PFSK-1 (cell line): ENCODE data around the gene SAA4.

Experiments
- FOXP2 ChIP-seq: optimal IDR thresholded peaks from 2 replicates; pipeline ENCODE3; 2011; ENCODE audit warnings: borderline replicate concordance, control low read depth, inconsistent platforms; ENCODE audit not compliant: insufficient read depth; ENCODE audit errors: extremely low read length, extremely low read depth
- POLR2AphosphoS5 ChIP-seq: IDR thresholded peaks from 2 replicates; pipeline ENCODE4 v1.6.1; 2012; ENCODE audit warnings: low read depth, mild to moderate bottlenecking, control low read depth, low read length, moderate library complexity
- REST ChIP-seq, 2 experiments: IDR thresholded peaks; 2 replicates each; pipeline versions ENCODE4 v1.6.1 to v1.8.0; 2011 to 2012; ENCODE audit warnings: low read depth in 2 of 2, low read length in 2 of 2, control low read depth in 1 of 2, inconsistent platforms in 1 of 2, mild to moderate bottlenecking in 1 of 2, moderate library complexity in 1 of 2; ENCODE audit not compliant: insufficient read depth in 1 of 2
- SIN3A ChIP-seq: IDR thresholded peaks from 2 replicates; pipeline ENCODE4 v1.6.1; 2012; ENCODE audit warnings: mild to moderate bottlenecking, low read length, moderate library complexity, borderline replicate concordance; ENCODE audit not compliant: insufficient read depth

- TF ChIP-seq REST (IDR thresholded peaks at IDR 0.05; ENCODE audit: insufficient read depth in 1 of 2, low read depth in 2 of 2, low read length in 2 of 2) = no peak
- no peak for TF ChIP-seq POLR2AphosphoS5
- no peak for TF ChIP-seq SIN3A
- no peak for TF ChIP-seq FOXP2
Observed at GRCh38 chr11:18264035-18264434, 27.4 kb upstream of the SAA4 start.
